Activated naive CD4-positive, alpha-beta T cell treated with anti-CD3 and anti-CD28 coated beads for 36 hours (primary cell): ENCODE results near the gene CRYBG1. TPM values are rescaled to one million over a fixed set of nuclear protein-coding genes. Genes with fewer than 3 reads are reported as not detected.
A peak's percentile ranks its signal among the peaks of the same experiment; 100 is the strongest.

ENCODE experiments used
- CTCF ChIA-PET: fragments of 350-600 bp; sonication (Branson Sonifier 250); formaldehyde crosslinking; loops from one replicate; lab custom pipeline; 2021; ENCODE audit warnings: antibody characterized with exemption; lab: Charles Lee
- DNase-seq: peaks from one replicate; pipeline ENCODE4 v3.0.0-alpha.2; 2020
- H3K27ac Mint-ChIP-seq: one replicate; pipeline ENCODE4 v1.8.0; 2021; ENCODE audit warnings: mild to moderate bottlenecking, mixed read lengths
- H3K27me3 Mint-ChIP-seq: one replicate; pipeline ENCODE4 v1.8.0; 2021; ENCODE audit warnings: low read depth, mixed read lengths
- H3K36me3 Mint-ChIP-seq: one replicate; pipeline ENCODE4 v1.8.0; 2021; ENCODE audit warnings: low read depth, mixed read lengths
- H3K4me1 Mint-ChIP-seq: one replicate; pipeline ENCODE4 v1.8.0; 2021; ENCODE audit warnings: low read depth, mixed read lengths
- H3K4me3 Mint-ChIP-seq: one replicate; pipeline ENCODE4 v1.8.0; 2021; ENCODE audit warnings: mild to moderate bottlenecking, moderate library complexity, mixed read lengths
- H3K9me3 Mint-ChIP-seq: one replicate; pipeline ENCODE4 v1.8.0; 2021; ENCODE audit warnings: mixed read lengths
- intact Hi-C: fragments of 100-400 bp; cut with micrococcal nuclease; formaldehyde crosslinking; loops from one replicate; pipeline ENCODE4 v1.15.1; 2023
- total RNA-seq, 2 experiments: library from RNA; stranded (reverse); gene quantifications; one replicate each; pipeline ENCODE4 v1.2.3, GENCODE V29; 2021

The CRYBG1 gene
- total RNA-seq, 2 experiments from 2014 or later: 12.9 to 13.0 TPM

DNA sequence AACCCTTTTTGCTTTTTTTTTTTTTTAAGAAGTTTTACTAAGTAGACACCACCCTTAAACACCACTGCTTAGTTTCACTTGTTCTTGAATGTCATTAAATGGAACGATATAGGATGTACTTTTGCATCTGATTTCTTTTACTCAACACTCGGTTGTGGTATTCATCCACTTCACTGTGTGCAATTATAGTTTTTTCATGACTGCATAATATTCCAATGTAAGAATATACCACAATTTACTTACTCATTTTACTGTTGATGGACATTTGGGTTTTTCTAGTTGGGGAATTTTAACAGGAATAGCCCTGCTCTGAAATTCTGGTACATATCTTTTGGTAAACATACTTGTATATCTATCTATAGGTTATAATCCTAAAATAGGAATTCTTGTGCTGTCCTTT is 238.9 kb downstream of the CRYBG1 start:
- peaks cover 15% of the 10 kb centered on the region for H3K36me3 Mint-ChIP-seq
- H3K4me1 Mint-ChIP-seq: no peaks in the 10 kb centered on the region
- no peak overlapping the region for H3K4me3 Mint-ChIP-seq
- H3K27ac Mint-ChIP-seq: no peak overlapping the region
- H3K27me3 Mint-ChIP-seq: no peaks in the 10 kb centered on the region
- DNase-seq: no peak
- intact Hi-C loops: no loop called here
- no peaks in the 10 kb centered on the region for H3K9me3 Mint-ChIP-seq
- CTCF ChIA-PET: no interaction called here

DNA sequence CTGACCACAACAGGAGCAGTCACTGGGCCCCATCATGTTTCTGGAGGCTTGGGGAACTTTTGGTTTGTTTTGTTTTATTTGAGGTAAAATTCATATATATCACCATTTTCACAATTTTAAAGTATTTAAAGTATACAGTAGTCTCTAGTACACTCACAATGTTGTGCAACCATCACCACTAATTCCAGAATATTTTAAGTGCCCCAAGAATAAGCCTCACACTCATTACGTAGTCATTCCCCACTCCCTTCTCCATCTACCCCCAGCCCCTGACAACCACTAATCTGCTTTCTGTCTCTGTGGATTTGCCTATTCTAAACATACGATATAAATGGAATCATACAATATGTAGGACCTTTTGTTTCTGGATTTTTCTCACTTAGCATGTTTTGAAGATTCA is 239.8 kb downstream of the CRYBG1 start:
- no peaks in the 10 kb centered on the region for H3K27me3 Mint-ChIP-seq
- CTCF ChIA-PET: no interaction called here
- no peak for DNase-seq
- H3K4me1 Mint-ChIP-seq: no peaks in the 10 kb centered on the region
- intact Hi-C loops: no loop called here
- no peaks in the 10 kb centered on the region for H3K9me3 Mint-ChIP-seq
- H3K4me3 Mint-ChIP-seq: no peak overlapping the region
- H3K27ac Mint-ChIP-seq: no peak overlapping the region
- H3K36me3 Mint-ChIP-seq: peaks cover 15% of the 10 kb centered on the region

DNA sequence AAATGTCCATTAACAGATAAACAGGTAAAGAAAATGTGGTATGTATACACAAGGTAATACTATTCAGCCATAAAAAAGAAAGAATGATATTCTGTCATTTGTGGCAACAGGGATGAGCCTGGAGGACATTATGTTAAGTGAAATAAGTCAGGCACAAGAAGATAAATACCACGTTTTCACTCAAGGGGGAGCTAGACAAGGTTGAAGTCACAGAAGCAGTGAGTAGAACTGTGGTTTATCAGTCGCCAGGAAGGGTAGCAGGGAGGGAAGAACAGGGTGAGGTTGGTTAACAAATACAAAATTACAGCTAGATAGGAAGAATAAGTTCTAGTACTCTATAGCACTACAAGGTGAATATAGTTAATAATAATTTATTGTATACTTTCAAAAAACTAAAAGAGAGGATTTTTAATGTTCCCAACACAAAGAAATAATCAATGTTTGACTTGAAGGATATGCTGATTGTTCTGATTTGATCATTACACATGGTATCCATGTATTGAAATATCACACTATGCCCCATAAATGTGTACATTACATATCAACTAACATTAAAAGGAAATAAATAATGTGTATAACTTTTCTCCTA is 247.7 kb downstream of the CRYBG1 start:
- Mint-ChIP-seq H3K36me3 (peaks cover 7% of the 10 kb centered on the region), H3K27ac (no peak overlapping the region), H3K9me3 (no peaks in the 10 kb centered on the region), H3K4me3 (no peak overlapping the region), H3K4me1 (peaks cover 8% of the 10 kb centered on the region), H3K27me3 (no peaks in the 10 kb centered on the region)
- CTCF ChIA-PET: interaction anchor here (0.6 to 2.1 kb wide), 12 partner anchors 10 to 483 kb away, joined by 3 to 8 read pairs (median 4); partner anchors contain the start of genes QRSL1 and RTN4IP1
- peak; percentile 24 for DNase-seq
- intact Hi-C loops: loop anchor here (1.0 to 5.0 kb wide), 3 partner anchors 163 to 389 kb away; no protein-coding TSS in a partner anchor

DNA sequence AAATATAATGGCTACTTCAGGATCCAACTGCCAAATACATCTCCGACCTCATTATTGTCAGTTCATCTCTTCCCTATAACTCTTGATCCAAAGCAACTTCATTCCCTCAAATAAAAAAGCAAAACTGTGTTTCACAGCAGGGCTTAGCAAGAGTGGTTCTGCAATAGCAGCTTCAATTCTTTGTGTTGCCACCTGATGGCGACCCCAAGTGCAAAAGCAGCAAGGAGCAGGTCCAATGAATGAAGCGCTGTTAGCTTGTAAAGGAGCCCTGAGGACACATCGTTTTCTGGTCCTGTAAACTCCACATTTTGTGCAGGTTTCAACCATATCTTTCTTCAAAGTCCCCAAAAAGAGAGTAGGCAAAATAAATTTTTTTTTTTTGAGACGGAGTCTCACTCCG is 249.2 kb downstream of the CRYBG1 start:
- peaks cover 10% of the 10 kb centered on the region for H3K36me3 Mint-ChIP-seq
- no peak overlapping the region for H3K27ac Mint-ChIP-seq
- intact Hi-C loops: loop anchor here (5.0 kb wide), 1 partner anchor 388 kb away; no protein-coding TSS in a partner anchor
- no peaks in the 10 kb centered on the region for H3K27me3 Mint-ChIP-seq
- peak; percentile 36 for DNase-seq
- no peaks in the 10 kb centered on the region for H3K9me3 Mint-ChIP-seq
- H3K4me3 Mint-ChIP-seq: no peak overlapping the region
- CTCF ChIA-PET: interaction anchor here (0.6 to 2.1 kb wide), 7 partner anchors 11 to 628 kb away, joined by 3 to 7 read pairs (median 5); partner anchors contain the start of genes QRSL1 and RTN4IP1
- H3K4me1 Mint-ChIP-seq: peaks cover 9% of the 10 kb centered on the region

DNA sequence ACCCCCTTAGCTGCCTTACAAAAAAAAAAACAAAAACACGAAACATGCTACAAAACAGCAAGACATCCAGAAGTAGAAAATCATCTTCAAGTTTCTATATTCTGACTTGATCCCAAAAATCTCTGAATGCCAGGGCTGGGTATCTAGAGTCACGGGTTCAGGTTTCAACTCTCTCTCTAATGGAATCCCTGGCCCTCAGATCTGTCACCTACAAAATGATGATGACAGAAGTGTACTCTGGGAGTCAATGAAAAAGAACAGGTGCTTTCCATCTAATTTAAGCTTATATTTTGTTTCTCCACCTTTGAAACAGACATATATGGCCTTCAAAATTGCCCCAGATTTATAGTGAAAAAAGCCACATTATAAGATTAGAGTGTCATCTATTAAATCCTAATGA is 250.5 kb downstream of the CRYBG1 start:
- DNase-seq: no peak
- Mint-ChIP-seq H3K36me3 (peaks cover 8% of the 10 kb centered on the region), H3K4me1 (peaks cover 9% of the 10 kb centered on the region), H3K4me3 (no peak overlapping the region), H3K27me3 (no peaks in the 10 kb centered on the region), H3K9me3 (no peaks in the 10 kb centered on the region), H3K27ac (no peak overlapping the region)
- intact Hi-C loops: no loop called here
- CTCF ChIA-PET: interaction anchor here (1.0 to 1.6 kb wide), 4 partner anchors 9 to 386 kb away, joined by 3 to 6 read pairs (median 4); no protein-coding TSS in a partner anchor

DNA sequence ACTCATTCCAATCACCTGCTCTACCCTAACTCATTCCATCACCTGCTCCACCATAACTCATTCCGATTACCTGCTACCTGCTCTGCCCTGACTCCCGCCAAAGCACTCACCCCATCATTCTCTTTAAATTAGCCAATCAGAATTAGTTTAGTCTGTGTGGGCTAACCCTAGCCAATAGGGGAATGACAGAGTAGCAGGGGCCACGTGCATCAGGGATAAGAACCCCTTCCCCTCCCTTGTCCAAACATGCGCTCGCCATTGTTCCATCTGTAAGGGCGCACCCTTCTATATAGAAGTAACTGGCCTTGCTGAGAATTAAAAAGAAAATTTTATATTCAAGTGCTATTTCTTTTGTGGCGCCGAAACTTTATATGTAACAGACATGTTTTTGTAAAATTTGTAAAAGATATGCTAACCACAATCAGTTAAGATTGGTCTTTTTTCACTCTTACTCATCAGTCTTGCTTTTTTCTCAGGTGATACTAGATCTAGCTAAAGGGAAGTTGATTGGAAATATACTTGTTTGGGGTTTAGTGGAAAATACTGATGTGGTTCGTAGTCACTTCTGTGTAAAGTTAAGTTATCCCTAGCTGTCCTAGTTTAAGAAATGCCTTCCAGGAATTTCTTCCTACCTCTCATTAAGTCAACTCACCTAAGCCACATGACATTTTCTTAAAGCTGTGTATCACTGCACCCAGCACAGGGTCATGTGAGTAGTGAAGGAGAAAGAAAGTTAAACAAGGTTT is 252.3 kb downstream of the CRYBG1 start:
- no peak for DNase-seq
- CTCF ChIA-PET: interaction anchor here (0.6 to 1.0 kb wide), 3 partner anchors 248 to 984 kb away, joined by 3 to 4 read pairs (median 3); no protein-coding TSS in a partner anchor
- H3K4me1 Mint-ChIP-seq: peaks cover 9% of the 10 kb centered on the region
- H3K36me3 Mint-ChIP-seq: peaks cover 6% of the 10 kb centered on the region
- no peak overlapping the region for H3K4me3 Mint-ChIP-seq
- no peak overlapping the region for H3K27ac Mint-ChIP-seq
- no peaks in the 10 kb centered on the region for H3K9me3 Mint-ChIP-seq
- no peaks in the 10 kb centered on the region for H3K27me3 Mint-ChIP-seq
- intact Hi-C loops: no loop called here

DNA sequence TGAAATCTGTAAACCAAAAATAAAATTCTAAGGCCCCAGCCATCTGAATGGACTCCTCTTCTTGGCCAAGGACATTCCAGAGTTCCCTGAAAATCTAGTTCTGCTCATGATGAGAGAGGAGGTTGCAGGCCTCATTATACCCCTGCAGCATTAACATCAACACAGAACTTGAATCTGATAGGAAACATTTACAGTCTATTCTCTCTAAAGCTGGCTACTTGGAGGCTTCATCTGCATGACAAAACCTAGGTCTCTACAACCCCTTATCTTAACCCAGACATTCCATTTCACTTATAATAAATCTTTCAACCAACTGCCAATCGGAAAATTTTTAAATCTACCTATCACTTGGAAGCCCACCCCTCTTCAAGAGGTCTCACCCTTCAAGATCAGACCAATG is 253.1 kb downstream of the CRYBG1 start:
- intact Hi-C loops: no loop called here
- Mint-ChIP-seq H3K27me3 (no peaks in the 10 kb centered on the region), H3K27ac (no peak overlapping the region), H3K9me3 (no peaks in the 10 kb centered on the region), H3K36me3 (peaks cover 6% of the 10 kb centered on the region), H3K4me3 (no peak overlapping the region), H3K4me1 (peaks cover 9% of the 10 kb centered on the region)
- CTCF ChIA-PET: interaction anchor here (1.0 kb wide), 1 partner anchor 366 kb away, joined by 4 read pairs; no protein-coding TSS in a partner anchor
- no peak for DNase-seq

DNA sequence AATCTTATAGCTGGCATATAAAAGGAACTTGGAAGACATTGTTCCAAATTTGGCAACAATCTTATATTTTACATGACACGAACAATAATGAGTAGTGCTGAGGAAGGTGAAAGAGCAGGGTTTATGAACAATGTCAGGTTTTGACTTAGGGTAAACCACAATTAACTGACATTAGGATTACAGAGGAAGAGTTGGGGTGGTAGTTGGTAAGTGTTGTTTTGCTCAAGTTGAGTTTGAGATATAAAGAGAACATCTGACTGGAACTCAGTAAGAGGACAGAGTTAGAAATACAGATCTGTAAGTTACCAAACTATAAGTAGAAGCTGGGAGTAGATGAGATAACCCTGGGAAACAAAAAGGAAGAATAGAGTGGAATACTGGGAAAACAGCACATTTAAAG is 253.6 kb downstream of the CRYBG1 start:
- intact Hi-C loops: no loop called here
- H3K27me3 Mint-ChIP-seq: no peaks in the 10 kb centered on the region
- H3K9me3 Mint-ChIP-seq: no peaks in the 10 kb centered on the region
- no peak for DNase-seq
- H3K36me3 Mint-ChIP-seq: peaks cover 6% of the 10 kb centered on the region
- H3K27ac Mint-ChIP-seq: no peak overlapping the region
- no peak overlapping the region for H3K4me3 Mint-ChIP-seq
- H3K4me1 Mint-ChIP-seq: peaks cover 9% of the 10 kb centered on the region
- CTCF ChIA-PET: interaction anchor here (1.2 kb wide), 1 partner anchor 22 kb away, joined by 3 read pairs; no protein-coding TSS in a partner anchor

DNA sequence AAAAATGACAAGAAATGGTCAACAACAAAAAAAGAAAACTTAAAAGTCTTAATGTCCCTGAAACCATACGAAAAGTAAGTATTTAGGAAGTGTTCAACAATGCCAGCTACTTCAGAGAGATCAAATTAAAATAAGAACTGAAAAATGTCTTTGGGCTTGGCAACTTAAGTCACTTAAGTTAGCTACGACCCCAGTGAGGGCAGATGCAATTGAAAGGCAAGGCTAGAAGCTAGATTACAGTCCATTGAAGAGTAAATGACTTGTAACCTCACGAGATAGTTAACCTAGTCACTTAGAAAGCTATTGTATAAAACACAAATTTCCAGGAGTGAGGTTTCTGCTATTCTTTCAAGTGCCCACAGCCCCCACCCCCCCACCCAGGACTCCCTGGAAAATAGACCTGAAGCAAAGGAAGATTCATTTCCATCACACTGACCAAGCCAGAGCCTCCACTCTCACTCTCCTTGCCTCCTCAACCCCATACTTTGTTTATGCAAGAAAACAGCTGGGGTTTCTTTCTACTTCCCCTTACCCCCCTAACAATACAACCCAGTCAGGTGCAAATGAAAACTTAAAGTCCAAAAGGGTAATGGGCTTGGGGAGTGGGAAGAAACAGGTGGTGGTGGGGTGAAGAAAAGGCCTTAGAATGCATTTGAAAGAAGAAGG is 254.2 kb downstream of the CRYBG1 start:
- Mint-ChIP-seq H3K27me3 (no peaks in the 10 kb centered on the region), H3K27ac (no peak overlapping the region), H3K36me3 (peaks cover 4% of the 10 kb centered on the region), H3K4me1 (peaks cover 9% of the 10 kb centered on the region), H3K4me3 (no peak overlapping the region), H3K9me3 (no peaks in the 10 kb centered on the region)
- intact Hi-C loops: no loop called here
- no peak for DNase-seq
- CTCF ChIA-PET: interaction anchor here (1.2 kb wide), 1 partner anchor 22 kb away, joined by 3 read pairs; no protein-coding TSS in a partner anchor

DNA sequence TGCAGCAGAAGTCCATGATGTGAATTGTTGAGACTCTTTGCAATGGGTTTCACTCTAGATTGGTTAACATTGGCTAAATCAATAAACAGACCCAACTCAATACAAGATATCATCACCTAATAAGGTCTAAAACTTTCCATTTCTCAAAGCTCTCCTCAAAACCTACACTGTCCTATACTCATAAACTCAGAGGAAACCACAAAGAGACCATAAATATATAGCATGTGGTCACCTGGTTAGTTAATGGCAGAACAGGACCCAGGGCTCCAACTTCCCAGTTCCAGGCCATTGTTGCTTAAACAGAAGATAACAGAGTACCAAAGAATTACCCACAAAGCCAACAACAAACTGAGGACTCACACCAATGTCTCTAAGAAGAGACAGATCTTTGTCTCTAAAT is 256.8 kb downstream of the CRYBG1 start:
- H3K27me3 Mint-ChIP-seq: no peaks in the 10 kb centered on the region
- H3K9me3 Mint-ChIP-seq: no peaks in the 10 kb centered on the region
- H3K27ac Mint-ChIP-seq: no peak overlapping the region
- peaks cover 9% of the 10 kb centered on the region for H3K4me1 Mint-ChIP-seq
- no peak for DNase-seq
- intact Hi-C loops: no loop called here
- peaks cover 9% of the 10 kb centered on the region for H3K36me3 Mint-ChIP-seq
- no peak overlapping the region for H3K4me3 Mint-ChIP-seq
- CTCF ChIA-PET: interaction anchor here (0.9 to 1.7 kb wide), 2 partner anchors 9 to 11 kb away, joined by 3 to 8 read pairs; no protein-coding TSS in a partner anchor

DNA sequence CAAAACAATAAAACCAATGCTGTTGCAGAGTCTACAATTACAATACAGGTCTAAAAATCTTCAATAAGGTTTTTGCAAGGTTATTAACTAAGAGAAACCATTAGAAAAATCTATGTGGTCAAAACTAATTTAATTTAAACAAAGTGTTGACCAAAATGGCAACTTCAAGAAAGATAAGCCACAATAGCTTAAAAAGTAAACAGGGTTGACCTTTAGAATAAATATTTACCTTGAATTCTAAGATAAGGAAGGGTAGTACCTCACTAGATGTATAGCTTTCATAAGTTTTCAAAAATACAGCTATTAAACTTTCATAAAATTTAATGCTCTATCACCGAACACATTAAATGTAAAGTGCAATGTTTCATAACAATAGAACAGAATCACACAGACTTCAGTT is 257.3 kb downstream of the CRYBG1 start:
- Mint-ChIP-seq H3K27ac (no peak overlapping the region), H3K27me3 (no peaks in the 10 kb centered on the region), H3K36me3 (peaks cover 14% of the 10 kb centered on the region), H3K4me3 (no peak overlapping the region), H3K9me3 (no peaks in the 10 kb centered on the region), H3K4me1 (peaks cover 5% of the 10 kb centered on the region)
- CTCF ChIA-PET: interaction anchor here (0.6 to 1.7 kb wide), 2 partner anchors 10 to 36 kb away, joined by 3 to 8 read pairs; no protein-coding TSS in a partner anchor
- intact Hi-C loops: no loop called here
- no peak for DNase-seq

DNA sequence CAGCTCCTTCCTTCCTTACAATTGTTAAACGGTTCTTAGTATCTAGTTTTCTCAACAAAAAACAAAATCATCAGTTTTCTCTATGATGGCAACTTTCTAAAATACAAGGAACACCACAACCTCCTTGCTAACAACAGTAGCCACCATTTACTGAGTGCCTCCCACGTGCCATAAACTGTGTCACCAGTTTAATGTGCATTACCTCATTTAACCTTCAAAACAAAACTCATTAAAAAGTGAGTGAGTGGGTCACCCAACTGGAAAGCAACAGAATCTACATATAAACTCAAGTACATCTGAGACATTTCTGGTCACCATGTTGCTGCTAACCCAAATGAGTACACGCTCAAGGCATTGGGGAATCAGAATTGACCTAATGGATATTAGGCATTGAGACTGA is 257.8 kb downstream of the CRYBG1 start:
- intact Hi-C loops: no loop called here
- no peak overlapping the region for H3K27ac Mint-ChIP-seq
- peaks cover 14% of the 10 kb centered on the region for H3K36me3 Mint-ChIP-seq
- no peaks in the 10 kb centered on the region for H3K9me3 Mint-ChIP-seq
- DNase-seq: no peak
- no peak overlapping the region for H3K4me3 Mint-ChIP-seq
- CTCF ChIA-PET: interaction anchor here (1.7 kb wide), 1 partner anchor 10 kb away, joined by 8 read pairs; no protein-coding TSS in a partner anchor
- no peaks in the 10 kb centered on the region for H3K27me3 Mint-ChIP-seq
- H3K4me1 Mint-ChIP-seq: peaks cover under 1% of the 10 kb centered on the region
